Esophagus muscularis mucosa (tissue), 4 donors: ENCODE results near the gene OXNAD1. TPM values are rescaled to one million over a fixed set of nuclear protein-coding genes. Genes with fewer than 3 reads are reported as not detected.

Experiments
- DNase-seq: peaks from one replicate; pipeline ENCODE4 v3.0.0-alpha.2; 2017; ENCODE audit errors: extremely low spot score
- H3K27ac ChIP-seq, 4 donors: fragments of 200-600 bp; sonication (generic); replicated peaks in 1 of 4; 1 replicate in 3 of 4; 2 replicates in 1 of 4; pipeline ENCODE4 v1.5.1; 2016 to 2019; ENCODE audit warnings: mild to moderate bottlenecking in 1 of 4
- H3K27me3 ChIP-seq, 4 donors: fragments of 200-600 bp; sonication (generic); one replicate each; pipeline versions ENCODE4 v1.5.1 to v1.6.0; 2016 to 2019
- H3K36me3 ChIP-seq, 4 donors: fragments of 200-600 bp; sonication (generic); one replicate each; pipeline ENCODE4 v1.5.1; 2016 to 2019
- H3K4me1 ChIP-seq, 4 donors: fragments of 200-600 bp; sonication (generic); one replicate each; pipeline ENCODE4 v1.5.1; 2016 to 2019
- H3K4me3 ChIP-seq, 4 donors: fragments of 200-600 bp; sonication (generic); 1 replicate in 2 of 4; 2 replicates in 2 of 4; pipeline ENCODE4 v1.5.1; 2016 to 2019; ENCODE audit warnings: mild to moderate bottlenecking in 4 of 4, moderate library complexity in 1 of 4
- H3K9me3 ChIP-seq, 4 donors: fragments of 200-600 bp; sonication (generic); 1 replicate in 3 of 4; 2 replicates in 1 of 4; pipeline ENCODE4 v1.5.1; 2016 to 2019
- EP300 ChIP-seq: sonication (generic); formaldehyde crosslinking; IDR thresholded peaks from one replicate; pipeline ENCODE4 v1.6.1; 2017; ENCODE audit warnings: antibody characterized with exemption
- POLR2A ChIP-seq: fragments of 450-650 bp; IDR thresholded peaks from one replicate; pipeline ENCODE4 v1.6.1; 2017; ENCODE audit warnings: antibody characterized with exemption, moderate library complexity, mild to moderate bottlenecking, low read depth
- POLR2AphosphoS5 ChIP-seq, 2 donors: sonication (generic); formaldehyde crosslinking; IDR thresholded peaks; one replicate each; pipeline ENCODE4 v1.6.1; 2017; ENCODE audit warnings: antibody characterized with exemption in 2 of 2
- WGBS: methylation state at CpG from one replicate; pipeline ENCODE4 v1.1.5; 2018; 5-methylcytosine and 5-hydroxymethylcytosine counted together
- intact Hi-C: fragments of 100-400 bp; cut with DNase I; formaldehyde crosslinking; loops from one replicate; pipeline ENCODE4 v1.15.1; 2023
- total RNA-seq, 4 donors: library from RNA; depleted of rRNA; stranded (reverse); fragments of >200 nt; gene quantifications; one replicate each; pipeline versions ENCODE4 v1.1.0 to v1.2.1, GENCODE V29; 2016
- TF ChIP-seq, protein P1 (sequence below), 3 experiments: fragments of 200-600 bp in 2 of 3; fragments of 450-650 bp in 1 of 3; sonication (generic) in 2 of 3; IDR thresholded peaks; one replicate each; pipeline ENCODE4 v1.5.1; 2017 to 2019; ENCODE audit warnings: antibody characterized with exemption in 3 of 3, mild to moderate bottlenecking in 2 of 3, moderate library complexity in 1 of 3

OXNAD1 gene
- total RNA-seq, 4 donors from 2014 or later, result 6.7 to 13.3 (median 10.2) TPM

GRCh38 chr3:16320711-16321110, 55.7 kb downstream of the OXNAD1 start:
- 78% methylated on average over 3 of the region's 3 CpGs for WGBS
- H3K27ac ChIP-seq, result peak overlapping the region; percentile 17 to 69 (median 46)

DNA sequence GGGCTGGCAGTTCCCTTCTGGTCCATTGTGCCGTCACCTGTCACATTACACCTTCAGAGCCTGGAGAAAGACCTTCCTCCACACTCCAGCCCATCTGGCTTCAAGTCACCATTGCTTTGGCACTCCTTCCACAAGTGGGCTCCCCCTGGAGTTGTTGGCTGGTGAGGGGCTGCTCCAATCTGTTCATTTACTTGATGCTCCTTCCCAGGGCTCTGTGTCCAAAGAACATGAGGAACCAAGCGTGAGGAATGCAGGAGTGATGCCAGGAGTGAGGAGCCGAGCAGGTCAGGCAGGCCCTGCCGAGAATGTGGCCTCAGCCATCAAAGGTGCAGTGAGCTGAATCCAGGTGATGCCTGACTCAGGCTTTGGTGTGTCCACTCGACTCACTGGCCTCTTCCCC, 57.2 kb downstream of the OXNAD1 start:
- 71% methylated on average over 1 of the region's 5 CpGs for WGBS
- Histone ChIP-seq H3K27me3 (no peaks in the 10 kb centered on the region), H3K36me3 (peaks cover 7 to 93% (median 63%) of the 10 kb centered on the region in 4 donors), H3K9me3 (no peaks in the 10 kb centered on the region), H3K4me1 (peaks cover 0 to 71% (median 49%) of the 10 kb centered on the region in 4 donors), H3K4me3 (no peak overlapping the region), H3K27ac (peak overlapping the region; percentile 20 to 57 (median 52))
- intact Hi-C loops, result no loop called here
- TF ChIP-seq, protein P1, sequence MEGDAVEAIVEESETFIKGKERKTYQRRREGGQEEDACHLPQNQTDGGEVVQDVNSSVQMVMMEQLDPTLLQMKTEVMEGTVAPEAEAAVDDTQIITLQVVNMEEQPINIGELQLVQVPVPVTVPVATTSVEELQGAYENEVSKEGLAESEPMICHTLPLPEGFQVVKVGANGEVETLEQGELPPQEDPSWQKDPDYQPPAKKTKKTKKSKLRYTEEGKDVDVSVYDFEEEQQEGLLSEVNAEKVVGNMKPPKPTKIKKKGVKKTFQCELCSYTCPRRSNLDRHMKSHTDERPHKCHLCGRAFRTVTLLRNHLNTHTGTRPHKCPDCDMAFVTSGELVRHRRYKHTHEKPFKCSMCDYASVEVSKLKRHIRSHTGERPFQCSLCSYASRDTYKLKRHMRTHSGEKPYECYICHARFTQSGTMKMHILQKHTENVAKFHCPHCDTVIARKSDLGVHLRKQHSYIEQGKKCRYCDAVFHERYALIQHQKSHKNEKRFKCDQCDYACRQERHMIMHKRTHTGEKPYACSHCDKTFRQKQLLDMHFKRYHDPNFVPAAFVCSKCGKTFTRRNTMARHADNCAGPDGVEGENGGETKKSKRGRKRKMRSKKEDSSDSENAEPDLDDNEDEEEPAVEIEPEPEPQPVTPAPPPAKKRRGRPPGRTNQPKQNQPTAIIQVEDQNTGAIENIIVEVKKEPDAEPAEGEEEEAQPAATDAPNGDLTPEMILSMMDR (IDR thresholded peaks at IDR 0.05), result no peak
- no peak for TF ChIP-seq EP300
- TF ChIP-seq POLR2AphosphoS5 (IDR thresholded peaks at IDR 0.05), result no peak
- no peak for TF ChIP-seq POLR2A
- DNase-seq, result no peak

More at GRCh38 chr3:16320711-16321110, 55.7 kb downstream of the OXNAD1 start:
- Histone ChIP-seq H3K9me3 (no peaks in the 10 kb centered on the region), H3K27me3 (no peaks in the 10 kb centered on the region), H3K36me3 (peaks cover 7 to 93% (median 71%) of the 10 kb centered on the region in 4 donors), H3K4me1 (peaks cover 0 to 71% (median 50%) of the 10 kb centered on the region in 4 donors), H3K4me3 (no peak overlapping the region)
- TF ChIP-seq POLR2AphosphoS5 (IDR thresholded peaks at IDR 0.05) (no peak), POLR2A (no peak), EP300 (no peak)
- TF ChIP-seq, protein P1 (IDR thresholded peaks at IDR 0.05), result no peak
- intact Hi-C loops, result no loop called here
- no peak for DNase-seq

GRCh38 chr3:16323737-16324136, 58.7 kb downstream of the OXNAD1 start:
- TF ChIP-seq EP300, result no peak
- TF ChIP-seq POLR2A, result no peak
- TF ChIP-seq POLR2AphosphoS5 (IDR thresholded peaks at IDR 0.05), result no peak
- TF ChIP-seq, protein P1 (IDR thresholded peaks at IDR 0.05), result no peak
- H3K27ac ChIP-seq, result peak overlapping the region; percentile 20 to 57 (median 52)
- H3K4me1 ChIP-seq, result peaks cover 0 to 70% (median 49%) of the 10 kb centered on the region in 4 donors
- H3K9me3 ChIP-seq, result no peaks in the 10 kb centered on the region
- no peak for DNase-seq
- H3K4me3 ChIP-seq, result no peak overlapping the region
- H3K36me3 ChIP-seq, result peaks cover 7 to 85% (median 56%) of the 10 kb centered on the region in 4 donors
- 96% methylated on average over 4 of the region's 4 CpGs for WGBS
- no peaks in the 10 kb centered on the region for H3K27me3 ChIP-seq
- intact Hi-C loops, result no loop called here

- Histone ChIP-seq H3K27ac (peak overlapping the region; percentile 66 to 75 (median 72)), H3K36me3 (peaks cover 7 to 66% (median 42%) of the 10 kb centered on the region in 4 donors), H3K9me3 (no peaks in the 10 kb centered on the region), H3K4me1 (peaks cover 0 to 79% (median 56%) of the 10 kb centered on the region in 4 donors), H3K27me3 (no peaks in the 10 kb centered on the region), H3K4me3 (no peak overlapping the region)
- DNase-seq, result no peak
- TF ChIP-seq POLR2A (no peak), EP300 (no peak), POLR2AphosphoS5 (IDR thresholded peaks at IDR 0.05) (no peak)
- TF ChIP-seq, protein P1 (IDR thresholded peaks at IDR 0.05), result no peak
- WGBS, result 89% methylated on average over 4 of the region's 4 CpGs
- intact Hi-C loops, result no loop called here
Measured at GRCh38 chr3:16325850-16326249, 60.8 kb downstream of the OXNAD1 start.

GRCh38 chr3:16326724-16327349, 61.8 kb downstream of the OXNAD1 start:
- Histone ChIP-seq H3K36me3 (peaks cover 6 to 58% (median 32%) of the 10 kb centered on the region in 4 donors), H3K9me3 (peaks cover 0 to 4% (median 0%) of the 10 kb centered on the region in 4 donors), H3K4me3 (no peak overlapping the region), H3K4me1 (peaks cover 0 to 78% (median 54%) of the 10 kb centered on the region in 4 donors), H3K27ac (peak overlapping the region; percentile 66 to 75 (median 72)), H3K27me3 (no peaks in the 10 kb centered on the region)
- intact Hi-C loops, result no loop called here
- peak in 1 of 2 donors; percentile 21 for TF ChIP-seq POLR2AphosphoS5 (IDR thresholded peaks at IDR 0.05)
- no peak for TF ChIP-seq EP300
- TF ChIP-seq, protein P1 (IDR thresholded peaks at IDR 0.05), result no peak
- TF ChIP-seq POLR2A, result no peak
- WGBS, result 73% methylated on average over 14 of the region's 15 CpGs
- no peak for DNase-seq
